Central memory CD8-positive, alpha-beta T cell (primary cell): ENCODE data around the gene MTERF2.

ENCODE experiments used
- ATAC-seq: fragments of 150-1000 bp; cut with Tn5 transposase; replicated peaks from 2 replicates; pipeline ENCODE4 v1.10.0; 2022; ENCODE audit warnings: mild to moderate bottlenecking, moderate FRiP score, moderate number of reproducible peaks; ENCODE audit not compliant: poor library complexity, severe bottlenecking; ENCODE audit errors: extremely low read depth
- DNase-seq, 2 donors: peaks; one replicate each; pipeline ENCODE4 v3.0.0; 2021; ENCODE audit warnings: low spot score in 2 of 2
- H3K27ac Mint-ChIP-seq: one replicate; pipeline ENCODE4 v1.8.0; 2022; ENCODE audit warnings: low read depth, mild to moderate bottlenecking, moderate library complexity, mixed read lengths
- H3K27me3 Mint-ChIP-seq: one replicate; pipeline ENCODE4 v1.8.0; 2022; ENCODE audit warnings: mixed read lengths
- H3K36me3 Mint-ChIP-seq: one replicate; pipeline ENCODE4 v1.8.0; 2022; ENCODE audit warnings: mild to moderate bottlenecking, moderate library complexity, mixed read lengths; ENCODE audit not compliant: insufficient read depth
- H3K4me1 Mint-ChIP-seq: one replicate; pipeline ENCODE4 v1.8.0; 2022; ENCODE audit warnings: mixed read lengths
- H3K4me3 Mint-ChIP-seq: one replicate; pipeline ENCODE4 v1.8.0; 2022; ENCODE audit warnings: mild to moderate bottlenecking, moderate library complexity, mixed read lengths
- H3K9me3 Mint-ChIP-seq: one replicate; pipeline ENCODE4 v1.8.0; 2022; ENCODE audit warnings: mixed read lengths

MTERF2 gene

DNA sequence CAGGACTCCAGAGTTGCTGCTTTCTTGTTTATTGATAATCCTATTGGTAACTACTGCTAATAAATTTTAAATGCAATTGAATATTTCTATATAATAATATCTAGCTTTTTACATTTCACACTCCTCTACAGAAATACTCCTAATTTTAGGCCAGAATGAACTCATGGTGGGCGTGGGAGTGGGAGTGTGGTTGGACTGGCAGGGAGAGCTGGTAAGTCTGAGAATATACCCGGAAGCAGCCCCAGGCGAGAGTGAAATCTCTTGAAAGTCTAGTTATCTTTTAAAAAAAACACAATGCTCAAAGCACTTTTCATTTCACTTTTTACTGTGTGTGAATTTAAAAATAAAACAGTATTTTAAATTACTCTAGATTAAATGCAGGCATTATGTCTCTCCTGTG is 26.5 kb downstream of the MTERF2 start:
- H3K4me3 Mint-ChIP-seq = no peak overlapping the region
- peaks cover 22% of the 10 kb centered on the region for H3K36me3 Mint-ChIP-seq
- H3K27ac Mint-ChIP-seq = no peak overlapping the region
- ATAC-seq (no peak), DNase-seq (no peak)
- no peaks in the 10 kb centered on the region for H3K27me3 Mint-ChIP-seq
- no peaks in the 10 kb centered on the region for H3K9me3 Mint-ChIP-seq
- peaks cover 49% of the 10 kb centered on the region for H3K4me1 Mint-ChIP-seq

DNA sequence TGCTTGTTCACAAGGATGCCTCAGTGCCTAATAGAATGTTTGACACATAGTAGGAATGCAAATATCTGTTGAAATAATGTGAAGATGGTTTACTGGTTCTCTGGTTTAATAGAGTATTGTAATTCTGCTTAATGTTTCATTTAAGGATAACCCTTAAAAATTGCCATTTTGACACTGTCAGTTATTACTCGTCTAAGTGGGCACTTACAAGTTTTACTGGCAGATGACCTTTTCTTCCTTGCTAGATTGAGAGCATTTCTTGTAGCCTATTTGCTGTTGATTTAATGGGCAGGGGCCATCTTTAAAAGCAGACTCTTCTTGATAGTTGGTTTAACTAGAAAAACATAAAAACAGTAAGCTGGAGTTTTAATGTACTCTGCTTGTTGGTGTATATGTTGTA is 29.4 kb downstream of the MTERF2 start:
- DNase-seq = no peak
- H3K4me1 Mint-ChIP-seq = peaks cover 39% of the 10 kb centered on the region
- peak overlapping the region; percentile 97 for H3K4me3 Mint-ChIP-seq
- H3K27ac Mint-ChIP-seq = peak overlapping the region; percentile 87
- no peaks in the 10 kb centered on the region for H3K27me3 Mint-ChIP-seq
- H3K9me3 Mint-ChIP-seq = no peaks in the 10 kb centered on the region
- H3K36me3 Mint-ChIP-seq = peaks cover 27% of the 10 kb centered on the region
- ATAC-seq = no peak

DNA sequence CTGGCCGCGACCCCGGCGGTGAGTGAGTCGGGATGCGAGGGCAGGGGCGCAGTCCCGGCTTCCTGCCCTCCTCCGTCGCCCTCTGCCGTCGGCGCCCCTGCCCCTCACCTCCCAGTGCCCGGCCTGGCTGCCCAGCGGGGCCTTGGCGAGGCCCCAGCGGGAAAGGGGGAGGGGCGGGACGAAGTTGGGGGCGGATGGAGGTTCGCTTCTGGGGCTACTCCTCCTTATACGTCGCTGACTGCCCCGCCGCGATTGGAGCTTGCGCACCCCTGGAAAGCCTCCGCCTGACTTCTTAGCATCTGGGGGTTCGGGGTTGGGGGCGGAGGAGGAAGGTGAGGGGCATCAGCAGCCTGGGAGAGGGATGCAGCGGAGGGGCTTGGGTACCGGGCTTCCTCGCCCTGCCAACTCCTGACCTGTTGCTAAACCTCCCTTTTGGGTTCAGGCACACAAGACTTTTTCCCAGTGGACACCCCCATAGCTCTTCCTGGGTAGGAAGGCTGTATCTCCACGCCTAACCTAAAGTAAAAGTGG is 30.8 kb downstream of the MTERF2 start:
- Mint-ChIP-seq H3K27ac (peak overlapping the region; percentile 87), H3K4me3 (peak overlapping the region; percentile 97), H3K36me3 (peaks cover 23% of the 10 kb centered on the region), H3K9me3 (no peaks in the 10 kb centered on the region), H3K27me3 (no peaks in the 10 kb centered on the region), H3K4me1 (peaks cover 29% of the 10 kb centered on the region)
- DNase-seq = peak; percentile 11 to 23
- ATAC-seq = peak; percentile 56

DNA sequence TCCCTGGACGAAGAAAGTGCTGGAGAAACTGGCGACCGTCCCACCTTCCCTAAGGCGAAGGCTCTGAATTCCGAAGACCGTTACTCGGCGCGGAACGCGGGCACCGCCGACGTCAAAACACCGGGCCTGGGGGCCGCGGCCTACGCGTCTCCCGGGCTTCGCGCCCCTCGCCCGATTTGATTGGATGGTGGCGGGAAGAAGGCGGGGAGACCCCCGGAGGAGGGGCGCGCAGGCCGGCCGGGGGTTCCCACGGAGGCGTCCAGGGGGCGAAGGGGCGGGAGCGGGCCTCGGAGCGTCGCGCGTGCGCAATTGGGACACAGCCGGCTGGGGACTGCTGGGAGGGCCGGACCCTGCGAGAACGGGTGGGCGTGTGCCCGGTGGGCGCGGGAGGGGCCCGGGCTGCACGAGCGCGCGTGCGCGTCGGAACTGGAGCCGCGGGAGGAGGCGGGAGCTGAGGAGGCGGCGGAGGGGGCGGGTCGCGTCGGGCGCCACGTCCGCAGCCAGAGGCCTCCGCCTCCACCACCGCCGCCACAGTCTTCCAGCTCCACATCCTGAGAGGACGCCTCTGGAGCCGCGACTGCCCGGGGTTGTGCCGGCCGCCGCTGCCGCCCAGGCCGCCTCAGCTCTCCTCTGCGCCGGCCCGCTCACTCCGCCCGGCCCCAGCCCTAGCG is 31.4 kb downstream of the MTERF2 start, which contains the start of gene TMEM263:
TSS of gene TMEM263 (plus strand) at position 531 of the 671 bp plus-strand sequence. CDS start 11,210 bp downstream, outside the sequence.
- Mint-ChIP-seq H3K4me3 (peak within 1 kb of the TSS; percentile 97), H3K4me1 (peaks cover 24% of the 10 kb centered on the region), H3K36me3 (peaks cover 20% of the 10 kb centered on the region), H3K9me3 (no peaks in the 10 kb centered on the region), H3K27me3 (no peaks in the 10 kb centered on the region), H3K27ac (peak within 1 kb of the TSS; percentile 91)
- DNase-seq (peak; percentile 77 to 88), ATAC-seq (peak; percentile 85)

DNA sequence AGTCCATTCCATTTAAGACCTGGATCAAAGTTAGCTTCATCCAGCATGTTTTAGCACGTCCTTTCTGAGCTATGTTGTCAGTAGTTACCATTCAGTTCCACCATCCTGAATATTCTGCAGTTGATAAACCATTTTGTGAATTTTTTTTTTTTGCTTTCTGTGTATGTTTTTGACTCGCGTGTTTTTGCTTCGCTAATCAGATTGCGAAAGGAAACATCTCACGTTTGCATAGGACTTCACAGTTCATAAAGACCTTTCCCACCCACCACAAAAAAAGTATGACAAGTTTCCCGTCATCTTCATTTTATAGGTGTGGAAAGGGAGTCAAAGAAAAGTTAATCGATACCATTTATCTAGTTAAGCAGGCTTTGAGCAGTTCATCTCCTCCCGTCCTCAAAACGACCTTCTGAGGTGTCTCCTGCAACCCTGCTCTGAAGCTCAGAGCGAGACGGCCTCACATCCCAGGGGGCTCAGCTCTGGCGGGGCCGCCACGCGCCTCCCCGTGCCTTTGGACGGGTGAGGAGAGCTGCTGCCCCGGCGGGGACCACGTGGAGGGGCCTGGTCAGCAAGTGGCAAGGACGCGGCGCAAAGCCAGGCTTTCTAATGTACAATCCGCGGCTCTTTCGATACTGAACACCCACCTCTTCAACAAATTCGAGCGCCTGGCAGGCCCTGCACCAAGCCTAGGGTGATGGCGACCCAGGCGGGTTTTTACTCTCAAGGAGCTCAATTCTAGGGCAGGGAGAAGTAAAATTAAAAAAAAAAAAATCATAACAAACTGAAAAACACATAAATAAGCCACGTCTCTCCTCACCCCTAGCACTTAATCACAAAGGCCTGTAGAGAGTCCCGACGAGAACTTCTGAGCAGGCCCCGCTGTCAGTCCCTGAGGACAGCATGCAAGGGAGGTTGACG is 32.2 kb downstream of the MTERF2 start:
- ATAC-seq = peak; percentile 27
- DNase-seq = peak; percentile 11 to 14
- peaks cover 19% of the 10 kb centered on the region for H3K36me3 Mint-ChIP-seq
- peak overlapping the region; percentile 97 for H3K4me3 Mint-ChIP-seq
- H3K27me3 Mint-ChIP-seq = no peaks in the 10 kb centered on the region
- H3K9me3 Mint-ChIP-seq = no peaks in the 10 kb centered on the region
- H3K27ac Mint-ChIP-seq = peak overlapping the region; percentile 91
- peaks cover 24% of the 10 kb centered on the region for H3K4me1 Mint-ChIP-seq

DNA sequence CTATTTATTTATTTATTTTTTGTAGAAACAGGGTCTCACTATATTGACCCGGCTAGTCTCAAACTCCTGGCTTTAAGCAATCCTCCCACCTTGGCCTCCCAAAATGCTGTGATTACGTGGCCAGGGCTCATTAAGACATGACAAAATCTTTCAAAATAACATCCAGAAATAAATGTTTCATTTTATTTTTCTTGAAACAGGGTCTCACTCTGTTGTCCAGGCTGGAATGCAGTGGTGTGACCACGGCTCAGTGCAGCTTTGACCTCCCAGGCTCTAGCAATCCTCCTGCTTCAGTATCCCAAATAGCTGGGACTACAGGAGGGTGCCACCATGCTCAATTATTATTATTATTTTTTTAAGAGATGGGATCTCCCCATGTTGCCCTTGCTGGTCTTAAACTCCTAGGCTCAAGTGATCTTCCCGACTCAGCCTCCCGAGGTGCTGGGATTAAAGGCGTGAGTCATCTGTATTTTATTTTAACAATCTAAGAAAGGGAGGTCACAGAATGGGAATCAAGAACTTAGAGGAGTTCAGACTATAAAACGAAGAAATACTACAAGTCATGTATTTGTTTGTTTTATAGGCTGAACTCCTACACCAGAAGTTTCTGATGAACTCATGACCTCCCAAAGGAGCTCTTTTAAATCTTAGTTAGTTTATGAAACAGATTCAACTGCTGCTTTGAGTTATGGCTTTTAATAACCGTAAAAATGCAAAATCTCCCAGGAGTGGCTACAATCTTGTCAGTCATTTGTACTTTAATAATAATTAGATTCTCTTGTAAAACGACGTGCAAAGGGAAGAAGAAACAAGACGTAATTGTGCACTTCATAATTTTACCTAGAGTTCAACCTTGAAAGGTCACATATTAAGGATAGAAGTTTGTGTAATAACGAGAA is 33.3 kb downstream of the MTERF2 start:
- Mint-ChIP-seq H3K27me3 (no peaks in the 10 kb centered on the region), H3K36me3 (peaks cover 18% of the 10 kb centered on the region), H3K9me3 (peaks cover 5% of the 10 kb centered on the region), H3K4me3 (peak overlapping the region; percentile 97), H3K4me1 (peaks cover 24% of the 10 kb centered on the region), H3K27ac (no peak overlapping the region)
- DNase-seq (no peak), ATAC-seq (no peak)

DNA sequence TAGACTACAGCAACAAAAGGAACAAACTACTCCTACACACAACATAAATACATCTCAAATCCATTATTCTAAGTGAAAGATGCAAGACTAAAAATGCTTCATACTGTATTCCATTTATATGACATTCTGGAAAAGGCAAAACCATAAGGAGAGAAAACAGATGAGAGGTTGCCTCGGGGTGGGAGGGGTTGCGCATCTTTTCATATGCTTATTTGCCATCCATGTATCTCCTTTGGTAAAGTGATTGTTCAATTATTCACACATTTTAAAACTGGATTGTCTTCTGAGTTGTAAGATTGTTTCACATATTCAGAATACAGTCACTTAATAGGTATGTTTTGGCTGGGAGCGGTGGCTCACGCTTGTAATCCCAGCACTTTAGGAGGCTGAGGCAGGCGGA is 36.4 kb downstream of the MTERF2 start:
- Mint-ChIP-seq H3K4me3 (no peak overlapping the region), H3K9me3 (peaks cover 5% of the 10 kb centered on the region), H3K36me3 (peaks cover 5% of the 10 kb centered on the region), H3K27me3 (no peaks in the 10 kb centered on the region), H3K27ac (no peak overlapping the region), H3K4me1 (peaks cover 6% of the 10 kb centered on the region)
- ATAC-seq (no peak), DNase-seq (no peak)

DNA sequence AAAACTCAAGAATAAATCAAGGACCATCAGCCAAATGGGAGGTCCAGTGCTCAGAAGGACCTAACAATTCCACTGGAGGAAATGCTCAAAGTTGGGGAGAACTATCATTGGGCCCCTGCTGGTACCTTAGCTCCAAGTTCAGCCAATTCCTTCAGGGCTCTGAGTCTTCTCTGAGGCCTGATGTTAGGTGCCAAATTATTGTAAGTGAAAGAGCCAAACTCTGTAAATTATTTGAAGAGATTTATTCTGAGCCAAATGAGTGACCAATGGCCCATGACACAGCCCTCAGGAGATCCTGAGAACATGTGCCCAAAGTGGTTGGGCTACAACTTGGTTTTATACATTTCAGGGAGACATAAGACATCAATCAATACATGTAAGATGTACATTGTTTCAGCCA is 39.5 kb downstream of the MTERF2 start:
- H3K4me3 Mint-ChIP-seq = no peak overlapping the region
- no peak for DNase-seq
- no peak for ATAC-seq
- no peaks in the 10 kb centered on the region for H3K4me1 Mint-ChIP-seq
- no peaks in the 10 kb centered on the region for H3K36me3 Mint-ChIP-seq
- peaks cover 5% of the 10 kb centered on the region for H3K9me3 Mint-ChIP-seq
- H3K27ac Mint-ChIP-seq = no peak overlapping the region
- H3K27me3 Mint-ChIP-seq = no peaks in the 10 kb centered on the region

DNA sequence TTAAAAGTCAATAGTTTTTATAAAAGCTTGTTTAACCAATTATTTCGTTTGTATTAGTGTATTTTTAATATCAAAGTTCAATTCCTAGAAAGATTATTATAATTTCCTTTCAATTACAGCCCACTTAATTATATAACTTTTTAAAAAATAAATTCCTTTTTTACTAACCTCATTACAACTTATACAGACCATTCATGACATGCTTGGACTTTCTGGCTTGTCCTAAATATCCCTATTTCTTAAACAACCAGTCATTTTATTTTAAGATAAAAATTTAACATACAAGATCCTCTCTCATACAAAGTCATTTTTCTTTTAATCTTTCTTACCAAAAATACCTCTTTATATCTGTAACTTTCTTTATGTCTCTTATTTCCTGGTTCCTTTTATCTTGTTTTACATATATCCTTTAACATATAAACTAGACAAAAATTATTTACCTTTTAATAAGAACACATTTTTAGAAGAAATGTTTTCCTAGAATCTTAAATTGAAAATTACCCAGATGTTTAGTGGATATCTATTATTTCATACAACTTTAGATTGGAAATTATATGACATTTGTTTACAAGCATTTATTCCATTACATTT is 41.6 kb downstream of the MTERF2 start:
- ATAC-seq (no peak), DNase-seq (no peak)
- Mint-ChIP-seq H3K27me3 (no peaks in the 10 kb centered on the region), H3K4me3 (no peak overlapping the region), H3K36me3 (no peaks in the 10 kb centered on the region), H3K9me3 (peaks cover 5% of the 10 kb centered on the region), H3K4me1 (no peaks in the 10 kb centered on the region), H3K27ac (no peak overlapping the region)

DNA sequence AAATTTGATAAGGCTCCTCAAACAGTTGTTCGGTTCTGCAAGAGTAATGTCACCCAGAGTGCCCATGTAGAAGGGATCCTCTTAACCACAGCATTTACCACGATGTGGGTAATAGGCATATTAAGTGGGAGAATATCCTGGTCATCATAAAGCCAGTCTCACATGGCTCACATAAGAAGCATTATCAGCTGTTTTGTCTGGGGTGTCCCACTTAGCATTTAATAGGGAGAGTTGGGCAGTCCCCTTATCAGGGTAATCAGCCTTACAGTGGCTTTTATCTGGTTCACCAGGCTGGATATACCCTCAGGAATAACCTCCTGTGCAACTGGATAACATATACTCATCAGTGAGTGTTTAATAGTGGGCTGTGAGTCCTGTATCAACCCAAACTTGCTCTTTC is 44.2 kb downstream of the MTERF2 start:
- Mint-ChIP-seq H3K4me1 (no peaks in the 10 kb centered on the region), H3K27me3 (no peaks in the 10 kb centered on the region), H3K9me3 (no peaks in the 10 kb centered on the region), H3K36me3 (no peaks in the 10 kb centered on the region), H3K27ac (no peak overlapping the region), H3K4me3 (no peak overlapping the region)
- DNase-seq = no peak
- no peak for ATAC-seq

DNA sequence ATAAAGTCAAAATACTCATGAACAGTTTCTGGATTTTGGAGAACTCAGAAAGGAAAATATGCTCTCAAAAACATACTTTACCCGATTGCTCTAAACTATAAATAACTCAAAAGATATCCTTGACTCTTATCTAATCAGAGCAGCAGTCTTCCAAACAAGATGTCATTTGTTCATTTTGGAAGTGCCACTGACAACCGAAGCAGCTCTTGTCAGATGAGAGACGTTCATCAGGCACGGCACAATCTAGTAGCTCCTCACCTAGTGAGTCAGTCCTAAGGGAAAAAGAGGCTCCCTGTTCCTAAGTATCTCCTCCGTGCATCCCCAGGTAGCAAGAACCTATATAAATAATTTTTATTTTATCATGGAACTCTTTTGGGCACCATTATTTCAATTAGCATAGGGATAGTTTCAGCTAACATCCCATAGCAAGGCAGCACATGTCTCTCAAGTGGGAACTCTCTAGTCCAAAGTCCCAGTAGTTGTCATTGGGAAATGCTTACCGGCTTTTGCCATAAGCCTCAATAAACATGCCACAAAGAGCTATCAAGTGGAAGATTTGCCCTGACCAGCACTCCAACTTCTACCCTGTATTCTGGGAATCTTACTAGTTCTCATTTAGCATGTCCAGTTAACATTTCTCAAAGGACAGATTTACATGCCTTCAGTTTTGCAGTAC is 45.3 kb downstream of the MTERF2 start:
- Mint-ChIP-seq H3K27me3 (no peaks in the 10 kb centered on the region), H3K4me3 (no peak overlapping the region), H3K36me3 (no peaks in the 10 kb centered on the region), H3K4me1 (no peaks in the 10 kb centered on the region), H3K27ac (no peak overlapping the region), H3K9me3 (no peaks in the 10 kb centered on the region)
- no peak for ATAC-seq
- DNase-seq = no peak
